Endothelial cell (in vitro differentiated cells): ENCODE results near the gene CSTF1. TPM values are rescaled to one million over a fixed set of nuclear protein-coding genes. Genes with fewer than 3 reads are reported as not detected.

Experiments used
- DNase-seq: peaks from one replicate; pipeline ENCODE4 v3.0.0; 2021; ENCODE audit warnings: low spot score
- H3K27ac Mint-ChIP-seq: one replicate; pipeline ENCODE4 v1.8.0; 2021; ENCODE audit warnings: mixed read lengths, inconsistent platforms; ENCODE audit not compliant: unreplicated experiment
- H3K27me3 Mint-ChIP-seq: one replicate; pipeline ENCODE4 v1.8.0; 2021; ENCODE audit warnings: mild to moderate bottlenecking, moderate library complexity, mixed read lengths, inconsistent platforms; ENCODE audit not compliant: unreplicated experiment
- H3K36me3 Mint-ChIP-seq: one replicate; pipeline ENCODE4 v1.8.0; 2021; ENCODE audit warnings: mild to moderate bottlenecking, low read depth, mixed read lengths, inconsistent platforms; ENCODE audit not compliant: unreplicated experiment
- H3K4me1 Mint-ChIP-seq: one replicate; pipeline ENCODE4 v1.8.0; 2021; ENCODE audit warnings: mild to moderate bottlenecking, mixed read lengths, inconsistent platforms; ENCODE audit not compliant: unreplicated experiment
- H3K4me3 Mint-ChIP-seq: one replicate; pipeline ENCODE4 v1.8.0; 2021; ENCODE audit warnings: mild to moderate bottlenecking, mixed read lengths, inconsistent platforms; ENCODE audit not compliant: unreplicated experiment
- H3K9me3 Mint-ChIP-seq: one replicate; pipeline ENCODE4 v1.8.0; 2021; ENCODE audit warnings: mixed read lengths, inconsistent platforms; ENCODE audit not compliant: unreplicated experiment
- CTCF ChIP-seq: fragments of 200-600 bp; sonication (generic); IDR thresholded peaks from one replicate; pipeline ENCODE4 v1.5.0; 2021; ENCODE audit warnings: antibody characterized with exemption; ENCODE audit not compliant: unreplicated experiment
- total RNA-seq: library from RNA; stranded (reverse); fragmentation: NEBNext Ultra II Directional; extraction: Animal tissue kit (Norgen Biotek cat#: 25700); gene quantifications from one replicate; pipeline ENCODE4 v1.2.1, GENCODE V29; 2021; ENCODE audit not compliant: unreplicated experiment

CSTF1 gene
- total RNA-seq, 1 donor from 2014 or later, result 42.0 TPM

DNA sequence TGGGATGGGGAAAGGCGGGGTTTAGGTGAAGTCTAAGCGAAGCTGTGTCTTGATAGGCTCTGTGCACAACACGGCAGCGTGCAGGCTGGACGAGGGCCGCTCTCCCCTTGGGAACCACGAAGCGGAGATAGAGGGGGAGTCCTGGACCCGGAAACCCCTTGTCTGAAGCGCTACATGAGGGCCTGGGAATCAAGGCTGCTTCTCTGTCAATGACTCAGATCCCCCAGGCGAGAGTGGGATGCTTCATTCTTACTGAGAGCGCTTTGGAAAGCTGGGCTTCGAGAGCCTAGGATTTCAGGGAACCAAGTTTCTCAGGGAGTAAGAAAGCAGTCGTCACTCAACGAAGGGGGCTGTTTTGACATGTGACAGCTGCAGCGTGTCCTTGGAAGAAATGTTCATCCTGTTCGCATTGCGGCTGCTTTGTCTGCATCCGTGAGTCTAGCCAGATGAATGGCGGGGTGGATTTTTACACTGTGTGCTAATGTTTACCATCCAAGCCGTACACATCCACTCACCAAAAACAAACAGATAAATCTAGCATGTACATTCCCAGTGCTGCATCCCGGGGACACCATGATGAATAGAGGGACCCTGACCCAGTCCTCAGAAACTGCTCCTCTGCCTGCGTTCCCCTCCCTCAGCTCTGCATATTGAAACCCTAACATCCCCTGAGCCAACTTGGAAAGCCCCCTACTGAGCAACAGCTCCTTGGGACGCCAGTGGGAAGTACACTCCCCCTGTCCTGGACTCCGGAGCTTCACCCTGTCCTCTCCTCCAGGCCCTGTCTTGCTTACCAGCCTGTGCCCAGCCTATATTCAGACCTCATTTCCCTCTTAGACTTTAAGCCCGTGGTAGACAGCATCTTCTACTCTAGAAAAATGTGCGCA is 51.5 kb downstream of the CSTF1 start:
- Mint-ChIP-seq H3K27me3 (peaks cover 7% of the 10 kb centered on the region), H3K9me3 (no peaks in the 10 kb centered on the region), H3K27ac (no peak overlapping the region), H3K4me3 (no peak overlapping the region), H3K36me3 (no peaks in the 10 kb centered on the region), H3K4me1 (peaks cover 17% of the 10 kb centered on the region)
- TF ChIP-seq CTCF, result no peak
- no peak for DNase-seq

DNA sequence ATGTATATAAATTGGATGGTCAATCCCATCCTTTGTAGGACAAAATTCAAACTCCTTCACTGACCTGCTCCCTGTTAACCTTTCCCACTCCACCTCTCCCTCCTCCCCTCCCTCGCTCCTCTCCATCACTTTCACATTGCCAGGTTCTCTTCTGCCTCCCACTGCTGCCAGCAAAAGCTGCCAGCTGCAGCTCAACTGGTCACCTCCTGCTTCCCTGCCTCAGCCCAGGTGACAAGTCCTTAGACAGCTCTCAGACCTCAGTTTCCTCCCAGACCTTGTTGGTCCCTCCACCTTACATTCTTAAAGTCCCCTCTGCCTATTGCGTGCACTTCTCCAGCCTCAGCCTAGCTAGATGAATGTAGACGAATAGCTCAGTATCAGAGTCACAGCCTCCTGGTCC is 52.7 kb downstream of the CSTF1 start:
- Mint-ChIP-seq H3K36me3 (no peaks in the 10 kb centered on the region), H3K9me3 (no peaks in the 10 kb centered on the region), H3K27me3 (peaks cover 7% of the 10 kb centered on the region), H3K27ac (no peak overlapping the region), H3K4me1 (peaks cover 12% of the 10 kb centered on the region), H3K4me3 (no peak overlapping the region)
- no peak for TF ChIP-seq CTCF
- DNase-seq, result no peak

GRCh38 chr20:56445540-56445939 is 53.1 kb downstream of the CSTF1 start:
- Mint-ChIP-seq H3K36me3 (no peaks in the 10 kb centered on the region), H3K4me1 (peaks cover 8% of the 10 kb centered on the region)

GRCh38 chr20:56447227-56447626 is 54.8 kb downstream of the CSTF1 start:
- Mint-ChIP-seq H3K4me3 (no peak overlapping the region), H3K4me1 (peaks cover 5% of the 10 kb centered on the region), H3K9me3 (no peaks in the 10 kb centered on the region), H3K27me3 (peaks cover 10% of the 10 kb centered on the region), H3K36me3 (no peaks in the 10 kb centered on the region), H3K27ac (no peak overlapping the region)
- no peak for TF ChIP-seq CTCF
- DNase-seq, result no peak

More at GRCh38 chr20:56445540-56445939, 53.1 kb downstream of the CSTF1 start:
- no peak overlapping the region for H3K27ac Mint-ChIP-seq
- H3K4me3 Mint-ChIP-seq, result no peak overlapping the region
- DNase-seq, result no peak
- no peak for TF ChIP-seq CTCF
- H3K9me3 Mint-ChIP-seq, result no peaks in the 10 kb centered on the region
- peaks cover 7% of the 10 kb centered on the region for H3K27me3 Mint-ChIP-seq

DNA sequence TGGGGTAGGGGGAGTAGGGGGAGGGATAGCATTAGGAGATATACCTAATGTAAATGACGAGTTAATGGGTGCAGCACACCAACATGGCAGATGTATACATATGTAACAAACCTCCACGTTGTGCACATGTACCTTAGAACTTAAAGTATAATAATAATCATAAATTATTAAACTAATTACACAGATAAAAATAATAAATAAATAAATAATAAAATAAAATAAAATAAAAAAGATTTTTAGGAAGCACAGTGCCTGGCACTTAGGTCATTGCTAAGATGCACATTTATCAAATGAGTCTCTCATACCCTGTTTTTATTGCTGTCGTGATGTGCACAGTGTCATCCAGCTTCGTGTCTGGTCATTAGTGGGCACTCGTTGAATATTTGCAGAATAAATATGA is 57.0 kb downstream of the CSTF1 start:
- H3K27me3 Mint-ChIP-seq, result peaks cover 8% of the 10 kb centered on the region
- H3K27ac Mint-ChIP-seq, result no peak overlapping the region
- DNase-seq, result no peak
- peaks cover 3% of the 10 kb centered on the region for H3K4me1 Mint-ChIP-seq
- no peaks in the 10 kb centered on the region for H3K9me3 Mint-ChIP-seq
- no peaks in the 10 kb centered on the region for H3K36me3 Mint-ChIP-seq
- no peak for TF ChIP-seq CTCF
- H3K4me3 Mint-ChIP-seq, result no peak overlapping the region
